Stimulated activated CD8-positive, alpha-beta memory T cell treated with anti-CD3 and anti-CD28 coated beads, Interleukin-7, amount 100 ng/mL, for 4 hours (primary cell): ENCODE measurements around the gene TIMM29.
"Not testable (repeated sequence)": the region's sequence is repeated elsewhere in the genome, so short reads cannot be mapped to it uniquely, and the experiment has no call there.

Experiments used
- DNase-seq, 2 donors: peaks; one replicate each; pipeline ENCODE4 v3.0.0-alpha.2; 2020; ENCODE audit warnings: low read depth in 2 of 2

Gene TIMM29

GRCh38 chr19:10943412-10943811 is 14.8 kb downstream of the TIMM29 start:
- not testable (repeated sequence) for DNase-seq

DNA sequence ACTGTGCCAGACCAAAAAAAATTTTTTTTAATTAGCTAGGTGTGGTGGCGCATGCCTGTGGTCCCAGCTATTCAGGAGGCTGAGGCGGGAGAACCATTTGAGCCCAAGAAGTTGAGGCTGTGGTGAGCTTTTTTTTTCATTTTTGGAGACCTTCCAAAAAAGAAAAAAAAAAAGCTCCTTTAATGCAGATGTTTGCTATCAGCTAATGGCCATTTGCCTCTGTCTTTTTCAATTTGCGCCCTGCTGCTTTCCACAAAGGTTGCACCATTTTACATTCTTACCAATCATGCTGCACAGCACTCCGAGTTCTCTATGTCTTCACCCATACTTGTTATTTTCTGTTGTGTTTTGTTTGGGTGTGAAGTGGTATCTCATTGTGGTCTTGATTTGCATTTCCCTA is 16.7 kb downstream of the TIMM29 start:
- DNase-seq, result no peak

GRCh38 chr19:10946958-10947657 is 18.5 kb downstream of the TIMM29 start:
- no peak for DNase-seq

GRCh38 chr19:10952809-10953208 is 24.2 kb downstream of the TIMM29 start:
- DNase-seq, result no peak

GRCh38 chr19:10959277-10959968 is 30.8 kb downstream of the TIMM29 start:
- not testable (repeated sequence) for DNase-seq

GRCh38 chr19:10960314-10961072 is 31.9 kb downstream of the TIMM29 start, which contains the start of gene SMARCA4:
Gene SMARCA4 (plus strand): TSS chr19:10961030. CDS start chr19:10984152, 23,122 bp downstream.
- DNase-seq, result peak; percentile 91 to 99

DNA sequence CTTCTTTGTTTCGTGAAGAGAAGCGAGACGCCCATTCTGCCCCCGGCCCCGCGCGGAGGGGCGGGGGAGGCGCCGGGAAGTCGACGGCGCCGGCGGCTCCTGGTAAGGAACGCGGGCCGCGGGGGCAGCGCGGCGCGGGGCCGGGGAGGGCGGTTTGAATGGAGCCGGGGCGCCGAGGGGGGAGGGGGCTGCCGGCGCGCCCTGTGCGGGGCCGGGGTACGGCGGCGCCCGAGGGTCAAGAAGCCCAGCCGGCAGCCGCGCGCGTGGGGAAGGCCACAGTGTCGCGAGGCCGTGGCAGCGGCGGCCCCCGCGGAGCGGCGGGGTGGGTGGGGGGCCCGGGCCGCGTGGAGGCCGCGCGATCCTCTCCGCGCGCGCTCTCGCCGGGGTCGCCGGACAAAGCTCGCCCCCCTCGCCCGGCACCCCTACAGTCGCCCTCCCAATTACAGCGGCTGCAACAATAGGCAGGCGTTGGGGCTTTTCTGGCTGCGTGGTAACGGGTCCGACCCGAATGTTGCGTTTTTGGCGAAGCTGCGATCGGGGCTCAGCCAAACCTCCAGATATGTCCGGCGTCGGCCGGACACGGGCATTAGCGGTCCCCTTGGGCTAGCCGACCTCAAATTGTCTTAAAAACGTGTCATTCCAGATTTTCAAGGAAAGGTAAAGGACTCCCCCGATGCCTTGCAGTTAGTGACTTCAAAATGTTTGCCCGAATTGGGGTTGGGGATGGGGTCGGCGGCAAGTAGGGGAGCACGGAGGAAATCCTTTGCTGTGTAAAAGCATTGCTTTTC is 32.7 kb downstream of the TIMM29 start:
- no peak for DNase-seq

- DNase-seq, result no peak
Observed at GRCh38 chr19:10962863-10963262, 34.3 kb downstream of the TIMM29 start.

GRCh38 chr19:10963865-10964264 is 35.3 kb downstream of the TIMM29 start:
- no peak for DNase-seq

DNA sequence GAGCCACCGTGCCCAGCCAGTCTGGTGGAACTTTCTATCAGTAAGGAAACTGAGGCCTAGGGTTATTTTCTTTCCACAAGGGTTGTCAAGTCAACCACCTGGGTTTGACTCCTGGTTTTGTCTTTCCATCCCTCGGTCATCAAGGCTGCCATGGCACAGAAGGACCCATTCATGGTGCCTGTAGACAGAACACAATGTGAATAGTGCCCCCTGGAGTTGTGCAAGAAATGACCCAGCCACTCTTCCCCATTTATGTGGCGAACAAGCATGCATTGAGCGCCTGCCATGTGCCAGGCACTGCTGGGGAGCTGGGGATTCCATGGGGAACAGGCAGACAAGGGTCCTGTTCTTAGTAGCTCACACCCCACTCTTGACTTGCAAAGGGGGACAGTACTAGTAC is 36.3 kb downstream of the TIMM29 start:
- no peak for DNase-seq

DNA sequence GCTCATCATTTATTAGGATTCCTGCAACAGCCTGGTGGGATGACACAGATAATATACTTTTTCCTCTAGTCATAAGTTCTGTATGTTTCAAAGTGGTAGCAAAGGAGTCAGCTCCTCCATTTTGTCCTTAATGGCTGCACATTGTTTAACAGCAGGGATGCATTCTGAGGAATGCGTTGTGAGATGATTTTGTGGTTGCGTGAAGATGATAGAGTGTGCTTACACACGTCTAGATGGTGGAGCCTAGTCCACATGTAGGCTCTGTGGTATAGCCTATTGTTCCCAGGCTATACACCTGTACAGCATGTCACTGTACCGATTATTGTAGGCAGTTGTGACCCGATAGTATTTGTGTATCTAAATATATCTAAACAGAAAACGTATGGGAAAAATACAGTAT is 36.8 kb downstream of the TIMM29 start:
- no peak for DNase-seq

DNA sequence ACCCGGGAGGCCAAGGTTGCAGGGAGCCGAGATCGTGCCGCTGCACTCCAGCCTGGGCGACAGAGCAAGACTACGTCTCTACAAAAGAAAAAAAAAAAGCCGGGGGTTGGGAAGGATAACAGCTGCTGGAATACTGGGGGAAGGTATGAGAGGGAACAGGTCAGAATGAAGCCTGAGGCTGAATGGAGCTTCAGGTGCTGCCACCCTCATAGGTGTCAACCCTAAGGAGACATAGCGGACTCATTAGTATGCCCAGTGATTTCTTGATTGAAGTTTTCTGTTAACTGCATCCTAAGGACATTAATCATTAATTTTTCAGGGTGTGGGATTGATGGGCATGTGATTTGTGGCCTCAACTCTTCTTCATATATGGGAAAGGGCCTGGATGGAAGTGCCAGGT is 38.2 kb downstream of the TIMM29 start:
- DNase-seq, result no peak

- no peak for DNase-seq
Observed at GRCh38 chr19:10968527-10969135, 40.0 kb downstream of the TIMM29 start.

DNA sequence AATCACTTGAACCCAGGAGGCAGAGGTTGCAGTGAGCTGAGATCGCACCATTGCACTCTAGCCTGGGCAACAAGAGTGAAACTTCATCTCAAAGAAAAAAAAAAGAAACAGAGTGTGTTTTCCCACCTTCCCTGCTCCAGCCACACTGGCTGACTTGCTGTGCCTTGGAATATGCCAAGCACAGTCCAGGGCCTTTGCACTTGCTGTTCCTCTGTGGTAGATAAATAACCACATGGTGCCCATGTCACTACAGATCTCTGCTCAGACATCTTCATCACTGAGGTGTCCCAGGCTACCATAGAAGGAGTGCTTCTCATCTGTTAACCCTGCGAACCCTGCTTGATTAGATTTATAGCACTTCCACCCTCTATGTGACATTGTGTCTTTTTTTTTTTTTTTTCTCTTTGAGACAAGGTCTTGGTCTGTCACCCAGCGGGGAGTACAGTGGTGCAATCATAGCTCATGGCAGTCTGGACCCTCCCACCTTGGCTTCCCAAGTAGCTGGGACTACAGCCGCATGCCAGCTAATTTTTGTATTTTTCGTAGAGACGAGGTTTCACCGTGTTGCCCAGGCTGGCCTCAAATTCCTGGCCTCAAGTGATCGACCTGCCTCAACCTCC is 42.6 kb downstream of the TIMM29 start:
- DNase-seq, result no peak

- no peak for DNase-seq
Observed at GRCh38 chr19:10975374-10976130, 46.9 kb downstream of the TIMM29 start.

GRCh38 chr19:10976131-10976892 is 47.7 kb downstream of the TIMM29 start:
- no peak for DNase-seq

GRCh38 chr19:10977742-10978092 is 49.1 kb downstream of the TIMM29 start:
- no peak for DNase-seq
